A549 (cell line): ENCODE results near the gene CFAP100. TPM values are rescaled to one million over a fixed set of nuclear protein-coding genes. Genes with fewer than 3 reads are reported as not detected.

Experiments
- ATAC-seq, 2 experiments: fragments of 200-7000 bp in 1 of 2; fragments of >200 bp in 1 of 2; cut with Nextera tagmentation in 1 of 2; cut with Tn5 transposase in 1 of 2; 3 replicates each; pipeline versions ENCODE4 v1.8.0 to v1.9.1; 2018 to 2020; ENCODE audit warnings: mild to moderate bottlenecking in 1 of 2, moderate library complexity in 1 of 2
- CTCF ChIA-PET: fragments of 300-600 bp; sonication (Branson Sonifier 250); formaldehyde crosslinking; extraction: SDS; loops from one replicate; lab custom pipeline; 2021; ENCODE audit warnings: antibody characterized with exemption, inconsistent platforms; lab: Yijun Ruan, JAX
- POLR2A ChIA-PET: fragments of 350-600 bp; formaldehyde crosslinking; extraction: SDS; loops from one replicate; lab custom pipeline; 2021; ENCODE audit warnings: antibody characterized with exemption, inconsistent platforms; lab: Yijun Ruan, JAX
- DNase-seq, 2 experiments: peaks; one replicate each; pipeline versions ENCODE4 v3.0.0 to v3.0.0-alpha.2; 2011 to 2016; ENCODE audit warnings: low read depth in 1 of 2, low spot score in 1 of 2
- FAIRE-seq: peaks from 2 replicates; lab custom pipeline; 2011; peaks lifted over from hg19 to GRCh38; lab: Jason Lieb, UNC
- H3K27ac ChIP-seq, 2 experiments: fragments of >200 bp; sonication (Bioruptor Twin); formaldehyde crosslinking; 3 replicates each; pipeline ENCODE4 v1.5.1; 2016 to 2017
- H3K4me1 ChIP-seq: fragments of >200 bp; sonication (Bioruptor Twin); formaldehyde crosslinking; 3 replicates; pipeline ENCODE4 v1.6.1; 2016
- H3K4me2 ChIP-seq: fragments of >200 bp; sonication (Bioruptor Twin); formaldehyde crosslinking; 3 replicates; pipeline ENCODE4 v1.6.1; 2016
- H3K4me3 ChIP-seq: fragments of >200 bp; sonication (Bioruptor Twin); formaldehyde crosslinking; 3 replicates; pipeline ENCODE4 v1.5.1; 2016
- H3K9me3 ChIP-seq: fragments of >200 bp; sonication (Bioruptor Twin); formaldehyde crosslinking; 3 replicates; pipeline ENCODE4 v1.6.1; 2016
- EHF ChIP-seq: fragments of 250-450 bp; sonication (Bioruptor Pico); IDR thresholded peaks from 2 replicates; pipeline ENCODE4 v1.5.0; 2020; ENCODE audit warnings: mild to moderate bottlenecking
- FOSL2 ChIP-seq, 2 experiments: fragments of 450-650 bp in 1 of 2; fragments of >200 bp in 1 of 2; sonication (Bioruptor Twin) in 1 of 2; formaldehyde crosslinking; IDR thresholded peaks; 2 replicates each; pipeline versions ENCODE4 v1.5.0 to v1.6.1; 2016 to 2020; ENCODE audit warnings: mild to moderate bottlenecking in 1 of 2, moderate library complexity in 1 of 2
- GATA3 ChIP-seq: IDR thresholded peaks from 2 replicates; pipeline ENCODE4 v1.6.1; 2012; ENCODE audit warnings: borderline replicate concordance
- HEYL ChIP-seq: fragments of 250-450 bp; sonication (Bioruptor Pico); IDR thresholded peaks from 2 replicates; pipeline ENCODE4 v1.8.0; 2021; ENCODE audit warnings: mild to moderate bottlenecking, moderate library complexity
- HOXA7 ChIP-seq: fragments of 250-450 bp; sonication (Bioruptor Pico); IDR thresholded peaks from 2 replicates; pipeline ENCODE4 v1.5.0; 2020; ENCODE audit warnings: mild to moderate bottlenecking, moderate library complexity
- JUN ChIP-seq, 2 experiments: fragments of >200 bp; sonication (Bioruptor Twin); formaldehyde crosslinking; IDR thresholded peaks; 2 replicates in 1 of 2; 3 replicates in 1 of 2; pipeline ENCODE4 v1.6.1; 2016 to 2017
- JUNB ChIP-seq: fragments of >200 bp; sonication (Bioruptor Twin); formaldehyde crosslinking; IDR thresholded peaks from 2 replicates; pipeline ENCODE4 v1.6.1; 2016
- KDM5A ChIP-seq: fragments of 200-600 bp; sonication (generic); IDR thresholded peaks from 2 replicates; pipeline ENCODE4 v1.6.1; 2016; ENCODE audit warnings: antibody characterized with exemption, mild to moderate bottlenecking
- MAFK ChIP-seq: fragments of 450-650 bp; IDR thresholded peaks from 2 replicates; pipeline ENCODE4 v1.6.1; 2014; ENCODE audit not compliant: partially characterized antibody
- MAX ChIP-seq: IDR thresholded peaks from 2 replicates; pipeline ENCODE4 v1.6.1; 2012
- MYC ChIP-seq: IDR thresholded peaks from 2 replicates; pipeline ENCODE4 v1.6.1; 2012; ENCODE audit warnings: mild to moderate bottlenecking, inconsistent platforms, low read length, improper control_type of control experiment, borderline replicate concordance
- RNF2 ChIP-seq: fragments of 200-600 bp; sonication (generic); IDR thresholded peaks from 2 replicates; pipeline ENCODE4 v1.6.1; 2016; ENCODE audit warnings: low read depth, mild to moderate bottlenecking, antibody characterized with exemption, moderate library complexity, borderline replicate concordance
- TP53 ChIP-seq: fragments of 250-450 bp; sonication (Bioruptor Pico); IDR thresholded peaks from 2 replicates; pipeline ENCODE4 v1.5.0; 2021; ENCODE audit warnings: mild to moderate bottlenecking, moderate library complexity
- ZFP36 ChIP-seq: fragments of 450-650 bp; IDR thresholded peaks from 2 replicates; pipeline ENCODE4 v1.6.1; 2014; ENCODE audit warnings: borderline replicate concordance; ENCODE audit not compliant: partially characterized antibody
- WGBS: methylation state at CpG from one replicate; pipeline ENCODE4 v1.1.6; 2017; ENCODE audit errors: missing lambda C conversion rate; 5-methylcytosine and 5-hydroxymethylcytosine counted together
- polyA plus RNA-seq, 4 experiments: library from polyadenylated mRNA; depleted of rRNA in 3 of 4; stranded (reverse); fragments of >200 nt; fragmentation: RNase III in 1 of 4; extraction: RNeasy Plus Mini Kit Qiagen cat#74134 plus additional on column Dnase treatment in 1 of 4; gene quantifications; 2 replicates in 3 of 4; 3 replicates in 1 of 4; pipeline ENCODE4 v1.2.3, GENCODE V29; 2011 to 2017
- TF ChIP-seq, protein P1 (sequence below): fragments of 250-450 bp; sonication (Bioruptor Pico); IDR thresholded peaks from 2 replicates; pipeline ENCODE4 v1.5.0; 2021; ENCODE audit warnings: mild to moderate bottlenecking, moderate library complexity, borderline replicate concordance
- TF ChIP-seq, protein P2 (sequence below): fragments of 250-450 bp; sonication (Bioruptor Pico); IDR thresholded peaks from 2 replicates; pipeline ENCODE4 v1.5.0; 2020; ENCODE audit warnings: low read depth, mild to moderate bottlenecking, moderate library complexity
- TF ChIP-seq, protein P3 (sequence below): IDR thresholded peaks from 2 replicates; pipeline ENCODE4 v1.6.1; 2012
- TF ChIP-seq, protein P4 (sequence below): fragments of 150-350 bp; IDR thresholded peaks from 2 replicates; pipeline ENCODE4 v1.6.1; 2014; ENCODE audit warnings: low read depth, mild to moderate bottlenecking, low read length

Gene CFAP100
- polyA plus RNA-seq, 2 of the 4 experiments (the other 2 are of a cell fraction), result not detected

DNA sequence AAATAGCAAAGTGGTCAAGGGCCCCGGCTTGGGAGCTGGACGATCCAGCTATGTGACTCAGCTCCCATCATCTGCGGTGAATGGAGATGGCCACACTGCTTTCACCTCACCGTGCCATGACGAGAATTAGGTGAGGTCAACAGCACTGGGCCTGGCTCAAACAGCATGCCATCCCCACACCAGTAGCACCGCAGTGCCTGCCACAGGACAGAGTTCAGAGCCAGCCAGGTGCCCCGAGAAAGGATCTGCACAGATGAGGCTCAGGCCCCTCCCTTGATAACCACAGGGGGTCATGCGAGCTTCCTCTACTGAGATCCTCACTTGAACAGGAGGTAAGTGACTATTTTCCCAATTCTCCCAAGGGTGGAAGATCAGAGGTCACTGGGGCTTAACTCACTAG is 51.6 kb downstream of the CFAP100 start:
- WGBS, result 92% methylated on average over 7 of the region's 8 CpGs
- Histone ChIP-seq H3K27ac (no peak overlapping the region), H3K4me2 (no peak overlapping the region), H3K4me1 (no peaks in the 10 kb centered on the region), H3K9me3 (no peaks in the 10 kb centered on the region), H3K4me3 (no peak overlapping the region)
- ATAC-seq (no peak), FAIRE-seq (no peak), DNase-seq (no peak)
- TF ChIP-seq GATA3 (no peak), ZFP36 (no peak), HOXA7 (CRISPR knock-in tag) (no peak), MAFK (no peak), MAX (no peak), TP53 (CRISPR knock-in tag) (no peak), HEYL (CRISPR knock-in tag) (no peak), RNF2 (no peak), JUNB (no peak), MYC (no peak), FOSL2 (IDR thresholded peaks at IDR 0.05) (no peak), FOSL2 (CRISPR knock-in tag; IDR thresholded peaks at IDR 0.05) (no peak)
- TF ChIP-seq, protein P1, sequence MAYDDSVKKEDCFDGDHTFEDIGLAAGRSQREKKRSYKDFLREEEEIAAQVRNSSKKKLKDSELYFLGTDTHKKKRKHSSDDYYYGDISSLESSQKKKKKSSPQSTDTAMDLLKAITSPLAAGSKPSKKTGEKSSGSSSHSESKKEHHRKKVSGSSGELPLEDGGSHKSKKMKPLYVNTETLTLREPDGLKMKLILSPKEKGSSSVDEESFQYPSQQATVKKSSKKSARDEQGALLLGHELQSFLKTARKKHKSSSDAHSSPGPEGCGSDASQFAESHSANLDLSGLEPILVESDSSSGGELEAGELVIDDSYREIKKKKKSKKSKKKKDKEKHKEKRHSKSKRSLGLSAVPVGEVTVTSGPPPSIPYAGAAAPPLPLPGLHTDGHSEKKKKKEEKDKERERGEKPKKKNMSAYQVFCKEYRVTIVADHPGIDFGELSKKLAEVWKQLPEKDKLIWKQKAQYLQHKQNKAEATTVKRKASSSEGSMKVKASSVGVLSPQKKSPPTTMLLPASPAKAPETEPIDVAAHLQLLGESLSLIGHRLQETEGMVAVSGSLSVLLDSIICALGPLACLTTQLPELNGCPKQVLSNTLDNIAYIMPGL (CRISPR knock-in tag), result no peak
- TF ChIP-seq, protein P2, sequence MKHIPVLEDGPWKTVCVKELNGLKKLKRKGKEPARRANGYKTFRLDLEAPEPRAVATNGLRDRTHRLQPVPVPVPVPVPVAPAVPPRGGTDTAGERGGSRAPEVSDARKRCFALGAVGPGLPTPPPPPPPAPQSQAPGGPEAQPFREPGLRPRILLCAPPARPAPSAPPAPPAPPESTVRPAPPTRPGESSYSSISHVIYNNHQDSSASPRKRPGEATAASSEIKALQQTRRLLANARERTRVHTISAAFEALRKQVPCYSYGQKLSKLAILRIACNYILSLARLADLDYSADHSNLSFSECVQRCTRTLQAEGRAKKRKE, result no peak
- TF ChIP-seq, protein P3, sequence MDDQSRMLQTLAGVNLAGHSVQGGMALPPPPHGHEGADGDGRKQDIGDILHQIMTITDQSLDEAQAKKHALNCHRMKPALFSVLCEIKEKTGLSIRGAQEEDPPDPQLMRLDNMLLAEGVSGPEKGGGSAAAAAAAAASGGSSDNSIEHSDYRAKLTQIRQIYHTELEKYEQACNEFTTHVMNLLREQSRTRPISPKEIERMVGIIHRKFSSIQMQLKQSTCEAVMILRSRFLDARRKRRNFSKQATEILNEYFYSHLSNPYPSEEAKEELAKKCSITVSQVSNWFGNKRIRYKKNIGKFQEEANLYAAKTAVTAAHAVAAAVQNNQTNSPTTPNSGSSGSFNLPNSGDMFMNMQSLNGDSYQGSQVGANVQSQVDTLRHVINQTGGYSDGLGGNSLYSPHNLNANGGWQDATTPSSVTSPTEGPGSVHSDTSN, result no peak
- TF ChIP-seq, protein P4, sequence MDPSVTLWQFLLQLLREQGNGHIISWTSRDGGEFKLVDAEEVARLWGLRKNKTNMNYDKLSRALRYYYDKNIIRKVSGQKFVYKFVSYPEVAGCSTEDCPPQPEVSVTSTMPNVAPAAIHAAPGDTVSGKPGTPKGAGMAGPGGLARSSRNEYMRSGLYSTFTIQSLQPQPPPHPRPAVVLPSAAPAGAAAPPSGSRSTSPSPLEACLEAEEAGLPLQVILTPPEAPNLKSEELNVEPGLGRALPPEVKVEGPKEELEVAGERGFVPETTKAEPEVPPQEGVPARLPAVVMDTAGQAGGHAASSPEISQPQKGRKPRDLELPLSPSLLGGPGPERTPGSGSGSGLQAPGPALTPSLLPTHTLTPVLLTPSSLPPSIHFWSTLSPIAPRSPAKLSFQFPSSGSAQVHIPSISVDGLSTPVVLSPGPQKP, result no peak
- ChIA-PET POLR2A (no interaction called here), CTCF (no interaction called here)

DNA sequence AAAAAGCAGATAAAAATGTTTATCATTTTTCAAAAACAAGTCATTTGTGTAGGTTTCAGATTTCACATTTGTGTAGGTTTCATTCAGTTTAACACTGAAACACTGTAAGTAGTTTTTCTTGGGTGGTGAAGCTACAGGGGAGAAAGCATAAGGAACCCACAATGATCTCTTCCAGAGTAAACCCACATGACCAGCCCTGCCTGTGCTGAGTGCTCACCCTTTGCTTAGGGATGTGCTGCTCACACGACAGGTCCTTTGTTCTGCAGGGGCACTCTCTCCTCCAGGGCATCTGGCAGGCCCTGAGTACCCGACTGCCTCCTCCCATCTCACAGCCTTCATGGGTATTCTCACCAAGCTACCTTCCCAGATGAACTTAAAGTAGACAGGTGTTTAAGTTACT is 52.1 kb downstream of the CFAP100 start:
- Histone ChIP-seq H3K4me2 (no peak overlapping the region), H3K4me3 (no peak overlapping the region), H3K4me1 (no peaks in the 10 kb centered on the region), H3K27ac (no peak overlapping the region), H3K9me3 (no peaks in the 10 kb centered on the region)
- DNase-seq (no peak), ATAC-seq (no peak), FAIRE-seq (no peak)
- WGBS, result 94% methylated on average over 2 of the region's 2 CpGs
- TF ChIP-seq KDM5A, result no peak
- no peak for TF ChIP-seq EHF (CRISPR knock-in tag)
- TF ChIP-seq, protein P4, result no peak
- TF ChIP-seq JUN (IDR thresholded peaks at IDR 0.05), result no peak
- TF ChIP-seq JUNB, result no peak
- no peak for TF ChIP-seq MAFK
- CTCF ChIA-PET, result interaction anchor here (1.3 kb wide), 1 partner anchor 9 kb away, joined by 4 read pairs; no protein-coding TSS in a partner anchor
- POLR2A ChIA-PET, result no interaction called here
